Raji (cell line): Measurements from ENCODE around the gene UMOD.

Source experiments
- POLR2A ChIP-seq: IDR thresholded peaks from 2 replicates; pipeline ENCODE4 v1.6.1; 2011; ENCODE audit warnings: low read depth, low read length, control low read depth; ENCODE audit not compliant: insufficient read depth

Gene UMOD

GRCh38 chr16:20352615-20353014 lies at the start of gene UMOD:
Gene UMOD, minus strand, starts transcription at chr16:20352715. Its CDS starts 1,978 bp downstream, at chr16:20350737.
- no peak for TF ChIP-seq POLR2A

- TF ChIP-seq POLR2A, result no peak
These were observed 49.0 kb upstream of the UMOD start for GRCh38 chr16:20401475-20402016.

- TF ChIP-seq POLR2A, result no peak
These were observed 48.6 kb upstream of the UMOD start for GRCh38 chr16:20401066-20401465.

- TF ChIP-seq POLR2A, result no peak
These were observed 46.7 kb upstream of the UMOD start for GRCh38 chr16:20399185-20399584.

- no peak for TF ChIP-seq POLR2A
These were observed 46.1 kb upstream of the UMOD start for GRCh38 chr16:20398603-20399002.

GRCh38 chr16:20397468-20398074 lies 45.1 kb upstream of the UMOD start:
- no peak for TF ChIP-seq POLR2A

- no peak for TF ChIP-seq POLR2A
These were observed 44.4 kb upstream of the UMOD start for GRCh38 chr16:20396846-20397467.

GRCh38 chr16:20395946-20396345 lies 43.4 kb upstream of the UMOD start:
- no peak for TF ChIP-seq POLR2A

- no peak for TF ChIP-seq POLR2A
These were observed 41.5 kb upstream of the UMOD start for GRCh38 chr16:20393801-20394577.

- TF ChIP-seq POLR2A, result no peak
These were observed 38.5 kb upstream of the UMOD start for GRCh38 chr16:20391045-20391444.

GRCh38 chr16:20388854-20389253 lies 36.3 kb upstream of the UMOD start:
- no peak for TF ChIP-seq POLR2A

GRCh38 chr16:20387978-20388377 lies 35.5 kb upstream of the UMOD start:
- TF ChIP-seq POLR2A, result no peak

GRCh38 chr16:20385844-20386832 lies 33.6 kb upstream of the UMOD start:
- TF ChIP-seq POLR2A, result no peak

GRCh38 chr16:20383106-20384029 lies 30.9 kb upstream of the UMOD start:
- no peak for TF ChIP-seq POLR2A
